H1 (cell line): ENCODE data around the gene SOCS3. TPM values are rescaled to one million over a fixed set of nuclear protein-coding genes. Genes with fewer than 3 reads are reported as not detected.
A peak's percentile ranks its signal among the peaks of the same experiment; 100 is the strongest.

Experiments used
- CTCF ChIA-PET: fragments of 300-600 bp; sonication (Branson Sonifier 250); formaldehyde crosslinking; loops from one replicate; lab custom pipeline; 2021; ENCODE audit not compliant: partially characterized antibody; lab: Charles Lee
- POLR2A ChIA-PET: fragments of 300-600 bp; sonication (Branson Sonifier 250); formaldehyde crosslinking; loops from one replicate; lab custom pipeline; 2021; ENCODE audit warnings: inconsistent platforms; ENCODE audit not compliant: partially characterized antibody; lab: Charles Lee
- DNase-seq, 2 experiments: peaks; one replicate each; pipeline versions ENCODE4 v3.0.0 to v3.0.0-alpha.2; 2010 to 2022; ENCODE audit warnings: low spot score in 2 of 2, low read depth in 1 of 2, mixed read lengths in 1 of 2
- FAIRE-seq: peaks from 2 replicates; lab custom pipeline; 2011; peaks lifted over from hg19 to GRCh38; lab: Jason Lieb, UNC
- H2AFZ ChIP-seq: 2 replicates; pipeline ENCODE4 v1.8.1; 2012; ENCODE audit warnings: low read length, inconsistent platforms
- H2AK5ac ChIP-seq: 2 replicates; pipeline ENCODE4 v1.6.1; 2013; ENCODE audit warnings: low read depth, low read length
- H2BK120ac ChIP-seq: replicated peaks from 2 replicates; pipeline ENCODE3; 2013; ENCODE audit warnings: low read depth, low read length, inconsistent platforms
- H2BK12ac ChIP-seq: 2 replicates; pipeline ENCODE4 v1.6.1; 2013; ENCODE audit warnings: low read depth, low read length
- H2BK15ac ChIP-seq: 2 replicates; pipeline ENCODE4 v1.6.1; 2013; ENCODE audit warnings: low read length
- H2BK20ac ChIP-seq: 2 replicates; pipeline ENCODE4 v1.6.1; 2013; ENCODE audit warnings: low read length
- H2BK5ac ChIP-seq: 2 replicates; pipeline ENCODE4 v1.6.1; 2013; ENCODE audit warnings: low read depth, low read length
- H3K14ac ChIP-seq: 2 replicates; pipeline ENCODE4 v1.6.1; 2013; ENCODE audit warnings: inconsistent platforms; ENCODE audit not compliant: insufficient read length
- H3K18ac ChIP-seq: 2 replicates; pipeline ENCODE4 v1.6.1; 2013; ENCODE audit warnings: low read length; ENCODE audit errors: extremely low read depth
- H3K23ac ChIP-seq: 2 replicates; pipeline ENCODE4 v1.6.1; 2013; ENCODE audit warnings: inconsistent platforms; ENCODE audit not compliant: insufficient read length
- H3K23me2 ChIP-seq: 2 replicates; pipeline ENCODE4 v1.6.1; 2013; ENCODE audit warnings: low read depth, low read length
- H3K27ac ChIP-seq: 2 replicates; pipeline ENCODE4 v1.6.1; 2011; ENCODE audit warnings: low read depth, low read length, inconsistent platforms
- H3K27me3 ChIP-seq, 4 experiments: replicated peaks in 1 of 4; 1 replicate in 1 of 4; 2 replicates in 3 of 4; pipeline versions ENCODE4 v1.6.1 to v1.8.1; 2011 to 2013; ENCODE audit warnings: low read length in 3 of 4, mild to moderate bottlenecking in 3 of 4, inconsistent platforms in 2 of 4, mixed read lengths in 2 of 4, moderate library complexity in 1 of 4; ENCODE audit not compliant: control insufficient read depth in 3 of 4, insufficient read depth in 3 of 4; ENCODE audit errors: extremely low read depth in 1 of 4
- H3K36me3 ChIP-seq, 4 experiments: 2 replicates each; pipeline versions ENCODE4 v1.6.1 to v1.8.1; 2011 to 2013; ENCODE audit warnings: mild to moderate bottlenecking in 4 of 4, low read length in 3 of 4, moderate library complexity in 2 of 4, control low read depth in 1 of 4, inconsistent platforms in 1 of 4; ENCODE audit not compliant: insufficient read depth in 4 of 4, control insufficient read depth in 2 of 4
- H3K4ac ChIP-seq: replicated peaks from 2 replicates; pipeline ENCODE3; 2013; ENCODE audit warnings: low read length, low read depth, mixed read lengths, inconsistent platforms; ENCODE audit not compliant: insufficient read length
- H3K4me1 ChIP-seq, 4 experiments: replicated peaks in 1 of 4; 1 replicate in 1 of 4; 2 replicates in 3 of 4; pipeline versions ENCODE4 v1.6.1 to v1.8.1; 2011 to 2013; ENCODE audit warnings: low read length in 3 of 4, inconsistent platforms in 2 of 4, mixed read lengths in 1 of 4; ENCODE audit not compliant: insufficient read depth in 4 of 4, control insufficient read depth in 3 of 4
- H3K4me2 ChIP-seq, 2 experiments: 2 replicates each; pipeline versions ENCODE4 v1.6.1 to v1.8.1; 2011 to 2013; ENCODE audit warnings: low read depth in 2 of 2, low read length in 2 of 2, control low read depth in 1 of 2, inconsistent platforms in 1 of 2, mild to moderate bottlenecking in 1 of 2; ENCODE audit not compliant: insufficient read depth in 1 of 2
- H3K4me3 ChIP-seq, 4 experiments: fragments of 200-600, 300-600 bp in 1 of 4; sonication (generic), shearing (Covaris generic), sonication (Bioruptor Twin) in 1 of 4; 2 replicates each; pipeline versions ENCODE4 v1.5.1 to v1.8.1; 2011 to 2016; ENCODE audit warnings: low read length in 4 of 4, low read depth in 3 of 4, control low read depth in 2 of 4, inconsistent platforms in 2 of 4, mild to moderate bottlenecking in 2 of 4, mixed read lengths in 1 of 4, moderate library complexity in 1 of 4; ENCODE audit not compliant: insufficient read depth in 2 of 4; ENCODE audit errors: extremely low read depth in 1 of 4
- H3K56ac ChIP-seq: replicated peaks from 2 replicates; pipeline ENCODE3; 2013; ENCODE audit warnings: low read depth, mild to moderate bottlenecking, mixed read lengths, low read length, inconsistent platforms; ENCODE audit not compliant: insufficient read length
- H3K79me1 ChIP-seq: 2 replicates; pipeline ENCODE4 v1.6.1; 2013; ENCODE audit warnings: low read depth, low read length, control low read depth
- H3K79me2 ChIP-seq, 2 experiments: 2 replicates each; pipeline versions ENCODE4 v1.6.1 to v1.8.1; 2012 to 2013; ENCODE audit warnings: low read length in 2 of 2, mild to moderate bottlenecking in 2 of 2, inconsistent platforms in 1 of 2; ENCODE audit not compliant: insufficient read depth in 2 of 2, control insufficient read depth in 1 of 2
- H3K9ac ChIP-seq, 4 experiments: replicated peaks in 1 of 4; 1 replicate in 1 of 4; 2 replicates in 3 of 4; pipeline versions ENCODE4 v1.6.1 to v1.8.1; 2011 to 2013; ENCODE audit warnings: low read depth in 3 of 4, low read length in 3 of 4, control low read depth in 2 of 4, mild to moderate bottlenecking in 2 of 4, moderate library complexity in 2 of 4, inconsistent platforms in 1 of 4; ENCODE audit errors: extremely low read depth in 1 of 4
- H3K9me3 ChIP-seq, 2 experiments: 2 replicates each; pipeline versions ENCODE4 v1.6.1 to v1.8.1; 2012 to 2013; ENCODE audit warnings: mild to moderate bottlenecking in 2 of 2, moderate library complexity in 2 of 2, control low read depth in 1 of 2, inconsistent platforms in 1 of 2, low read depth in 1 of 2, low read length in 1 of 2, mixed read lengths in 1 of 2; ENCODE audit not compliant: insufficient read depth in 2 of 2
- H4K20me1 ChIP-seq, 2 experiments: replicated peaks in 1 of 2; 2 replicates each; pipeline versions ENCODE3 to v1.8.1; 2011 to 2013; ENCODE audit warnings: inconsistent platforms in 2 of 2, low read length in 2 of 2, mild to moderate bottlenecking in 1 of 2; ENCODE audit not compliant: insufficient read depth in 2 of 2, control insufficient read depth in 1 of 2
- H4K5ac ChIP-seq: 2 replicates; pipeline ENCODE4 v1.6.1; 2013; ENCODE audit warnings: low read length, low read depth, mixed read lengths, inconsistent platforms; ENCODE audit not compliant: insufficient read length
- H4K8ac ChIP-seq: 2 replicates; pipeline ENCODE4 v1.8.0; 2013; ENCODE audit warnings: mild to moderate bottlenecking, moderate library complexity, low read length, inconsistent platforms; ENCODE audit not compliant: insufficient read depth; ENCODE audit errors: extremely low read depth
- H4K91ac ChIP-seq: replicated peaks from 2 replicates; pipeline ENCODE3; 2013; ENCODE audit warnings: low read length, mixed read lengths, inconsistent platforms; ENCODE audit not compliant: insufficient read length
- POLR2AphosphoS5 ChIP-seq: IDR thresholded peaks from 2 replicates; pipeline ENCODE4 v1.6.1; 2011; ENCODE audit warnings: low read depth, low read length
- SIN3A ChIP-seq, 2 experiments: IDR thresholded peaks in 1 of 2; conservative IDR thresholded peaks in 1 of 2; 2 replicates each; pipeline ENCODE4 v1.6.1; 2011 to 2012; ENCODE audit warnings: low read length in 2 of 2, improper control_type of control experiment in 1 of 2, low read depth in 1 of 2, mild to moderate bottlenecking in 1 of 2
- SUZ12 ChIP-seq: fragments of 200-600 bp; sonication (generic); IDR thresholded peaks from 2 replicates; pipeline ENCODE4 v1.6.1; 2012; ENCODE audit warnings: mild to moderate bottlenecking, inconsistent platforms, low read length, moderate library complexity, mixed read lengths
- WGBS, 2 experiments: shearing (Covaris generic) in 1 of 2; methylation state at CpG; one replicate each; pipeline versions ENCODE4 v1.1.6 to v1.1.7; 2013 to 2015; ENCODE audit warnings: low lambda C conversion rate in 2 of 2, mixed read lengths in 2 of 2, inconsistent platforms in 1 of 2, low coverage in 1 of 2, missing lambda C conversion rate in 1 of 2; ENCODE audit not compliant: insufficient replicate concordance in 2 of 2, insufficient coverage in 1 of 2, insufficient read length in 1 of 2; ENCODE audit errors: extremely low coverage in 1 of 2, missing lambda C conversion rate in 1 of 2; 5-methylcytosine and 5-hydroxymethylcytosine counted together
- polyA plus RNA-seq, 7 experiments: library from polyadenylated mRNA; depleted of rRNA in 3 of 7; stranded (reverse) in 5 of 7; unstranded in 2 of 7; fragments of >200 nt in 5 of 7; fragments of 200-250 nt in 2 of 7; gene quantifications; 1 replicate in 5 of 7; 2 replicates in 1 of 7; 4 replicates in 1 of 7; pipeline versions ENCODE4 v1.2.1 to v1.2.3, GENCODE V29; 2011 to 2013; ENCODE audit warnings: missing spikeins in 2 of 7, mixed read lengths in 2 of 7
- total RNA-seq: library from RNA; stranded (reverse); fragmentation: NEBNext Ultra II Directional; extraction: Animal tissue kit (Norgen Biotek cat#: 25700); gene quantifications from 2 replicates; pipeline ENCODE4 v1.2.1, GENCODE V29; 2021

SOCS3 gene
- total and polyA plus RNA-seq, 2 of the 8 experiments (the other 6 are each of a cell fraction or from before 2014, with no cell fraction given) = 10.1 to 47.9 TPM

DNA sequence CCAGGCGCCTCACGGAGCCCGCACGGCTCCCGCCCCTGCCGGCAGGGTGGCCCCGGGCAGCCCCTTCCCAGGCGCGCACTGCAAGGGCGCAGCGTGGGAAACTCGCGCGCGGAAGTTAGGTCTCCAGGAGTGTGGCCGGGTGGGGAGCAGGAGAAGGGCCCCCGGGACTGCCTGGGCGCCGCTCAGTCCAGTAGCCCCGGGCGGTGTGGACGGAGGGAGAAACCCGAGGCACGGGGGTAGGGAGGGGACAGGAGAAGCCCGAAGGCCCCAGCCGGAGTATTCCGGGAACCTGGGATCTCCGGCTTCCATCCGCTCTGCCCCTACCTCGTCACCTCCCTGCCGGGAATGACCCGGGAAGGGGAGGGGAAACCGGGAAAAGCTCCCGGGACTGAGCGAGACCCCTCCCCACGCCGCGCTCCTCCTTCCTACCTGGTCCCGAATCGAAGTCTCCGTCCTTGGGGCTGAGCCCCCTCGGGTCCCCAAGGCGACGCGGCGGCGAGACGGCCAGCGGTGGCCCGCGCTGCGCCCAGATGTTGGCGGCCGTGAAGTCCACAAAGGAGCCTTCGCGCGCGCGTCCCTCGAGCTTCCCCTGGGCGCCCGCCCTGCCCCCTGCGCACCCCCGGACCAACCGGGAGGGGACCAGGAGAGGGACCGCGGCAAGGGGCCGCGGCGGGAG, 418 bp downstream of the SOCS3 start:
- H3K27ac ChIP-seq = peak overlapping the region; percentile 32; the same call in 1 of the 2 replicates
- FAIRE-seq = no peak
- WGBS, 2 experiments = 1% methylated on average over 28 of the region's 70 CpGs; no CpG with 5 or more reads in 1 of the 2 experiments

More for the DNA sequence above, 418 bp downstream of the SOCS3 start:
- Histone ChIP-seq H3K4me1 (peaks cover 13 to 47% (median 32%) of the 10 kb centered on the region in 4 experiments), H3K79me1 (no peaks in the 10 kb centered on the region), H3K14ac (no peak overlapping the region), H2BK20ac (no peak overlapping the region), H3K23me2 (peaks cover 14% of the 10 kb centered on the region), H3K9me3 (no peaks in the 10 kb centered on the region), H3K36me3 (peaks cover 2 to 19% (median 7%) of the 10 kb centered on the region in 4 experiments; a peak in 5 of 8 replicates), H3K4me2 (peak overlapping the region; percentile 66 to 80), H3K23ac (no peak overlapping the region), H3K79me2 (peaks cover 8 to 28% of the 10 kb centered on the region in 2 experiments; a peak in 3 of 4 replicates), H2AK5ac (no peak overlapping the region), H3K4me3 (peak overlapping the region; percentile 66 to 81 (median 77)), H4K5ac (no peak overlapping the region), H2BK120ac (no peak overlapping the region), H3K18ac (peak overlapping the region; percentile 93), H4K8ac (peak overlapping the region; percentile 28), H2BK5ac (peak overlapping the region; percentile 56; the same call in 1 of the 2 replicates), H3K9ac (peak overlapping the region; percentile 52 to 89 (median 59); a peak in 6 of 7 replicates), H3K27me3 (peaks cover 0 to 27% (median 11%) of the 10 kb centered on the region in 4 experiments; a peak in 4 of 7 replicates), H4K91ac (peak overlapping the region; percentile 62), H2AFZ (no peak overlapping the region), H3K4ac (no peak overlapping the region), H4K20me1 (peaks cover 16 to 20% of the 10 kb centered on the region in 2 experiments), H2BK12ac (no peak overlapping the region), H2BK15ac (no peak overlapping the region), H3K56ac (peak overlapping the region; percentile 63)
- TF ChIP-seq SIN3A (conservative IDR thresholded peaks at IDR 0.05 in 1 of 2, IDR thresholded peaks at IDR 0.05 in 1 of 2; ENCODE audit: low read depth in 1 of 2, low read length in 2 of 2) (0 out of 4 replicates have a peak, but pooled peaks of 1 of the 2 experiments have one; percentile 32), SUZ12 (no peak), POLR2AphosphoS5 (0 out of 2 replicates have a peak, but pooled peaks have one; percentile 32)
- peak in 1 of 2 experiments; percentile 68 for DNase-seq
- CTCF ChIA-PET = interaction anchor here (0.6 to 20.5 kb wide), 8 partner anchors 8 to 126 kb away, joined by 3 to 257 read pairs (median 4); no protein-coding TSS in a partner anchor
- POLR2A ChIA-PET = interaction anchor here (0.7 to 4.9 kb wide), 12 partner anchors 8 to 60 kb away, joined by 3 to 29 read pairs (median 8); no protein-coding TSS in a partner anchor
